DOHH2 (cell line): Measurements from ENCODE around the gene LYPD6B.

Experiments used
- CTCF ChIP-seq: fragments of 200-600 bp; sonication (generic); IDR thresholded peaks from one replicate; pipeline ENCODE4 v1.5.1; 2014; ENCODE audit warnings: antibody characterized with exemption, mild to moderate bottlenecking, low read depth, low read length; ENCODE audit not compliant: poor library complexity, severe bottlenecking
- EZH2phosphoT487 ChIP-seq: fragments of 200-600 bp; sonication (generic); IDR thresholded peaks from 2 replicates; pipeline ENCODE4 v1.6.1; 2017; ENCODE audit warnings: borderline replicate concordance, mild to moderate bottlenecking, antibody characterized with exemption, low read length, moderate library complexity, mixed read lengths

- no peak for TF ChIP-seq CTCF
- TF ChIP-seq EZH2phosphoT487, result no peak
These were observed 65.7 kb downstream of the LYPD6B start for GRCh38 chr2:149104221-149104620.
